Stimulated activated naive CD8-positive, alpha-beta T cell treated with anti-CD3 and anti-CD28 coated beads, Interleukin-15, amount 100 ng/mL, for 72 hours (primary cell): Measurements from ENCODE around the gene WWTR1.

Source experiments
- ATAC-seq: fragments of 150-1000 bp; cut with Tn5 transposase; 2 replicates; pipeline ENCODE4 v1.10.0; 2021; ENCODE audit warnings: mild to moderate bottlenecking, moderate library complexity
- DNase-seq, 2 donors: peaks; one replicate each; pipeline ENCODE4 v3.0.0; 2021 to 2022
- H3K27ac Mint-ChIP-seq, 2 donors: one replicate each; pipeline ENCODE4 v1.8.0; 2022; ENCODE audit warnings: mild to moderate bottlenecking in 2 of 2, mixed read lengths in 2 of 2, moderate library complexity in 2 of 2
- H3K27me3 Mint-ChIP-seq: one replicate; pipeline ENCODE4 v1.8.0; 2022; ENCODE audit warnings: mixed read lengths
- H3K4me1 Mint-ChIP-seq: one replicate; pipeline ENCODE4 v1.8.0; 2022; ENCODE audit warnings: mild to moderate bottlenecking, mixed read lengths
- H3K4me3 Mint-ChIP-seq, 2 donors: one replicate each; pipeline ENCODE4 v1.8.0; 2022; ENCODE audit warnings: mild to moderate bottlenecking in 2 of 2, mixed read lengths in 2 of 2, moderate library complexity in 1 of 2
- H3K9me3 Mint-ChIP-seq, 2 donors: one replicate each; pipeline ENCODE4 v1.8.0; 2022; ENCODE audit warnings: mixed read lengths in 2 of 2

WWTR1 gene

DNA sequence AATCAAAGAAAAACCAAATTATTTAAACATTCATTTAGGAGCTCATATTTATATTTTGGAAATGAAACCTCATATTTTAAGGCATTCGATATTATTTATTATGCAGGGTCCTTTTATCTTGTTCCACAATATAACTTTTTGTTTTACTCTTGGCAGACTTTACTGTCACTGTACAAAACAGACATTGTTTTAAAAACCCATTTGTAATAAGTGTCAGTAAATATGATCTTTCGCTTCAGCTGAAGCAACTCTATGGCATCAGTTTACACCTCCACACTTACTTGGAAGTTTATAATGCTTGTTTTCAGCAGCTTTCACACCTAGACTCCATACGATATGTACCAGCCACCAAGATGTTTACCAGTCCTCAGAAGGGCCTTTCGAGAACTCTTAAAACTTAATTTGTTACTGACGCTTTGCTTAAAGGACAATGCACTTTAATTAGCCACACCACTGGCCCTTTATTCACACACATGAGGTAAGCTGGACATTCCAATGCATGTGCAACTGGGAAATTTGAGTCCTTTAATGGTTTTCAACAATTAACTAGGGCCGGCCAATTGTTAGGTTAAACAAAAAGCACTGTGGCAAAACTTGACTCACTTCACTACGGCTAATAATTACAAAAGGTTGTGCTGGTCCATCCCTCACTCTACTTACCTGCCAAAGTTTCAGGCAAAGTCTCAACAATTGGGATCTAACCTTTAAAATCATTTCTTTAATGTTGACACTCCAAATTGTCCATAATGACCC lies 16.7 kb downstream of the WWTR1 start:
- H3K27ac Mint-ChIP-seq: no peak overlapping the region
- H3K4me3 Mint-ChIP-seq: no peak overlapping the region
- H3K9me3 Mint-ChIP-seq: no peaks in the 10 kb centered on the region
- DNase-seq (no peak), ATAC-seq (no peak)
- no peaks in the 10 kb centered on the region for H3K4me1 Mint-ChIP-seq
- no peaks in the 10 kb centered on the region for H3K27me3 Mint-ChIP-seq

- no peaks in the 10 kb centered on the region for H3K4me1 Mint-ChIP-seq
- peaks cover 13% of the 10 kb centered on the region for H3K27me3 Mint-ChIP-seq
- no peak overlapping the region for H3K4me3 Mint-ChIP-seq
- no peak for DNase-seq
- H3K27ac Mint-ChIP-seq: no peak overlapping the region
- no peak for ATAC-seq
- no peaks in the 10 kb centered on the region for H3K9me3 Mint-ChIP-seq
Measured at GRCh38 chr3:149639093-149639486, 18.7 kb downstream of the WWTR1 start.

DNA sequence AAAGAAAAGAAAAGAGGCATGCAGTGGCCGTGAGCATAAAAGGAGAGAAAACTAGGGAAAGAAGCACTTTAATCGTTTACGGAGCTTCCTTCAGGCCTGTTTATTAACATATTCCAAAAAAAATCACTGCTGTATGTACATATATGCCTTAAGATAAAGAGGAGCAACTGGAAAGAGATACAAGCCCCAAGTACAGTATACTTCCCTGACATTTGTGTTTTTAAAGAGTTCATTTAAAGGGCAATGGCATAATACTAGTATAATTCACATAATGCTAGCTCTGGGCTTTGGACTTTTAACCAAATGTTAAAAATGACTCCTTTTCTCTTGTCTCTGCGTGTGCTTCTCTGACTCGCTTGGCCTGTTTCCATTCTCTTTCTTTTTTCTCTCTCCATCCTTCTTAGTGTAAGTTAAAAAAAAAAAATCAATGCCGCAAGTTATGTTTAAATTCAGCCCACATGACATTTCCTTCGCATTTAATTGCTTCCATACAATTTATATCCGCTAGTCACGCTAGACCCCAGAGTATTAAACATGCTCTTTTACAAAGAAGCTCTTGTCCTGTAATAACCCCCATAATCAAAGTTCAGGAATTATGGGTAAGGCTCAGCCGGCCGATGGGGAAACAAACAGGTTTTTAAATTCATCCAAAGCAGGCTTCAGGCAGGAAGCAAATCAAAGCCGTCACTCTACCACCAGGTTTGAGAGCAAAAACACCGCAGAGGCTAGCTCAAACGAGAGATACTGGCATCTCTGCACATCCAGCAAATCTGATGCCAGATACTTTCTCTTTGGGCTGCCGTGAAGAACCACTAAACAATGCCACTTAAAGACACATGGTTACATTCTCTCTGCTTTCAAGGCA lies 19.4 kb downstream of the WWTR1 start:
- Mint-ChIP-seq H3K4me1 (no peaks in the 10 kb centered on the region), H3K27me3 (peaks cover 17% of the 10 kb centered on the region), H3K9me3 (no peaks in the 10 kb centered on the region), H3K27ac (no peak overlapping the region), H3K4me3 (no peak overlapping the region)
- no peak for ATAC-seq
- no peak for DNase-seq

DNA sequence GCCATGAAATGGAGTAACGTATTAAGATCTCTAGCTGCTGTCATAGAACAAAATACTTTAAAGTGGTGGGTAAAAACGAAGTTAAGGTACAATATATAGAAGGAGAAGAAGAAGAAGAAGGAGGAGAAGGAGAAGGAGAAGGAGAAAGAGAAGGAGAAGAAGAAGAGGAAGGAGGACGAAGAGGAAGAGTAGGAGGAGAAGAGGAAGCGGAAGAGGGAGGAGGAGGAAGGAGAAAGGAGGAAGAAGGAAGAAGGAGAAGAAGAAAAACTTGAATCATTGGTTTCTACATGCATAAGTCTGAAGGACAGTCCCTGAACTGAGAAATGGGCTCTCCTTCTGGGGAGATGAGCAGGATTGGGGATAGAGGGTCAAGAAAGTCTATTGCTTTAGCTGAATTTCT lies 22.4 kb downstream of the WWTR1 start:
- no peak overlapping the region for H3K27ac Mint-ChIP-seq
- H3K9me3 Mint-ChIP-seq: no peaks in the 10 kb centered on the region
- no peaks in the 10 kb centered on the region for H3K4me1 Mint-ChIP-seq
- no peak overlapping the region for H3K4me3 Mint-ChIP-seq
- ATAC-seq (no peak), DNase-seq (no peak)
- peaks cover 22% of the 10 kb centered on the region for H3K27me3 Mint-ChIP-seq

DNA sequence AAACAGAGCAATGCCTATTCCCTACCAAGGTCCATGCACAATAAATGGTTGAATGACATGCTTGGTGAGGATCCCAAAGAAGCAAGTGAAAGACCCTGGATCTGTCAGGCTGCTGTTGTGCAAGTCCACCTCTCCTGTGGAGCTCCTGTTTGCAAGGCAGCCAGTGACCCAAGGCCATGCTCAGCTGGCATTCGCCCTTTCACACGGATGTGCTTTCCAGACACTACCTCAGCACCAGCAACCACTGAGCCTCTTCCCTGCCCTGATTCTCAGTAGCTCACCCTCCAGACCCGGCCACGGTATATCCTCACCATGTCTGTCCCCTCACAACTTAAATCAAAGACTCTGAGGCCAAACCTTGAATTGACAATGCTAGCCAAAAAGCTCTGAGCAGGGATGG lies 23.3 kb downstream of the WWTR1 start:
- no peak overlapping the region for H3K4me3 Mint-ChIP-seq
- H3K27me3 Mint-ChIP-seq: peaks cover 22% of the 10 kb centered on the region
- no peaks in the 10 kb centered on the region for H3K4me1 Mint-ChIP-seq
- no peak overlapping the region for H3K27ac Mint-ChIP-seq
- no peak for DNase-seq
- no peaks in the 10 kb centered on the region for H3K9me3 Mint-ChIP-seq
- no peak for ATAC-seq

DNA sequence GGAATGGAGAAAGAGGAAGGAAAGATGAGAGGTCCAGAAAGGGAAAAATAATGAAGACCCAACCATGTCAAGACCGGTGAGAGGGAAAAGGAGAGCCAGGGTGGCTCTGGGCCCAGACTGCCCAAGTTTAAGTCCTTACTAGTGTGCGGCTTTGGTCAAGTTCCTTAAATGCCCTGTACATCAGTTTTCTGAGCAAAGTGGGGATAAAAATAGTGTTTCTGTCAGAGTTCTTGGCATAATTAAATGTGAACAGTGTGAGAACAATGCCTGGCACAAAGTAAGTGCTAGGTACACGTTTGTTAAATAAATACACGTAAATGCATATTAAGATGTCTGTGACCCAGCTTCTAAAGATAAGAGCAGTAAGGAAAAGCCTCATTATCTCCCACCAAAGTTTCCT lies 23.8 kb downstream of the WWTR1 start:
- H3K27ac Mint-ChIP-seq: no peak overlapping the region
- no peak overlapping the region for H3K4me3 Mint-ChIP-seq
- H3K9me3 Mint-ChIP-seq: no peaks in the 10 kb centered on the region
- peaks cover 22% of the 10 kb centered on the region for H3K27me3 Mint-ChIP-seq
- ATAC-seq: no peak
- no peaks in the 10 kb centered on the region for H3K4me1 Mint-ChIP-seq
- no peak for DNase-seq

DNA sequence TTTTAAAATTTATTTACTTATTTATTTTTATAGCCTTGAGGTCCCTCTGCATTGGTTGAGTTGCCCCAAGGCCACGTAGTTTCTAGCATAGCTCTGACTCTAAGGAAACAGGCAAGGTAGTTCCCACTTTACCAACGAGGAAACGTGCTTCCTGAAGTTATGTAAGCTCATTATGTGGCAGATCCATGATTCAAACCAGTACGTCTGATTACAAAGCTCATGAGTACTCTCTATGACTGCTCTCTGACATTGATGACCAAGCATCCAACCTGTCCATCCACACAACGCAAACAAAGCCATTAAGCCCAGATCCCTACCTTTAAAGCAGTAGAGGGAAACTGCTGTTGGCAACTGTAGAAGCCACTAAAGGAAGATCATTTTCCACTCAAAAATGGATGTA lies 25.6 kb downstream of the WWTR1 start:
- Mint-ChIP-seq H3K9me3 (no peaks in the 10 kb centered on the region), H3K4me3 (no peak overlapping the region), H3K4me1 (no peaks in the 10 kb centered on the region), H3K27me3 (peaks cover 22% of the 10 kb centered on the region), H3K27ac (no peak overlapping the region)
- DNase-seq: no peak
- no peak for ATAC-seq

- no peak overlapping the region for H3K4me3 Mint-ChIP-seq
- ATAC-seq (no peak), DNase-seq (no peak)
- H3K27ac Mint-ChIP-seq: no peak overlapping the region
- peaks cover 26% of the 10 kb centered on the region for H3K27me3 Mint-ChIP-seq
- no peaks in the 10 kb centered on the region for H3K4me1 Mint-ChIP-seq
- no peaks in the 10 kb centered on the region for H3K9me3 Mint-ChIP-seq
Measured at GRCh38 chr3:149630806-149631205, 27.0 kb downstream of the WWTR1 start.

GRCh38 chr3:149628957-149629670 lies 28.7 kb downstream of the WWTR1 start:
- no peak overlapping the region for H3K4me3 Mint-ChIP-seq
- no peak for DNase-seq
- no peak overlapping the region for H3K27ac Mint-ChIP-seq
- no peaks in the 10 kb centered on the region for H3K9me3 Mint-ChIP-seq
- H3K27me3 Mint-ChIP-seq: peaks cover 16% of the 10 kb centered on the region
- no peak for ATAC-seq
- H3K4me1 Mint-ChIP-seq: no peaks in the 10 kb centered on the region

GRCh38 chr3:149626671-149627070 lies 31.2 kb downstream of the WWTR1 start:
- Mint-ChIP-seq H3K27ac (no peak overlapping the region), H3K9me3 (no peaks in the 10 kb centered on the region), H3K4me3 (no peak overlapping the region), H3K4me1 (no peaks in the 10 kb centered on the region), H3K27me3 (peaks cover 15% of the 10 kb centered on the region)
- ATAC-seq (no peak), DNase-seq (no peak)

- no peaks in the 10 kb centered on the region for H3K4me1 Mint-ChIP-seq
- H3K9me3 Mint-ChIP-seq: no peaks in the 10 kb centered on the region
- no peak overlapping the region for H3K27ac Mint-ChIP-seq
- no peak overlapping the region for H3K4me3 Mint-ChIP-seq
- H3K27me3 Mint-ChIP-seq: peaks cover 21% of the 10 kb centered on the region
- no peak for DNase-seq
- no peak for ATAC-seq
Measured at GRCh38 chr3:149625795-149626194, 32.0 kb downstream of the WWTR1 start.

GRCh38 chr3:149623824-149624223 lies 34.0 kb downstream of the WWTR1 start:
- Mint-ChIP-seq H3K27me3 (peaks cover 40% of the 10 kb centered on the region), H3K4me3 (no peak overlapping the region), H3K9me3 (no peaks in the 10 kb centered on the region), H3K4me1 (no peaks in the 10 kb centered on the region), H3K27ac (peak overlapping the region in 1 of 2 donors; percentile 75)
- ATAC-seq (no peak), DNase-seq (no peak)

GRCh38 chr3:149621218-149622005 lies 36.4 kb downstream of the WWTR1 start:
- Mint-ChIP-seq H3K27ac (peak overlapping the region in 1 of 2 donors; percentile 87), H3K27me3 (peaks cover 45% of the 10 kb centered on the region), H3K4me1 (no peaks in the 10 kb centered on the region), H3K4me3 (no peak overlapping the region), H3K9me3 (no peaks in the 10 kb centered on the region)
- DNase-seq (peak in 1 of 2 donors; percentile 17), ATAC-seq (peak; percentile 75)

GRCh38 chr3:149620291-149621020 lies 37.4 kb downstream of the WWTR1 start:
- ATAC-seq (peak; percentile 88), DNase-seq (no peak)
- peaks cover 45% of the 10 kb centered on the region for H3K27me3 Mint-ChIP-seq
- no peak overlapping the region for H3K4me3 Mint-ChIP-seq
- H3K27ac Mint-ChIP-seq: no peak overlapping the region
- no peaks in the 10 kb centered on the region for H3K4me1 Mint-ChIP-seq
- H3K9me3 Mint-ChIP-seq: no peaks in the 10 kb centered on the region

DNA sequence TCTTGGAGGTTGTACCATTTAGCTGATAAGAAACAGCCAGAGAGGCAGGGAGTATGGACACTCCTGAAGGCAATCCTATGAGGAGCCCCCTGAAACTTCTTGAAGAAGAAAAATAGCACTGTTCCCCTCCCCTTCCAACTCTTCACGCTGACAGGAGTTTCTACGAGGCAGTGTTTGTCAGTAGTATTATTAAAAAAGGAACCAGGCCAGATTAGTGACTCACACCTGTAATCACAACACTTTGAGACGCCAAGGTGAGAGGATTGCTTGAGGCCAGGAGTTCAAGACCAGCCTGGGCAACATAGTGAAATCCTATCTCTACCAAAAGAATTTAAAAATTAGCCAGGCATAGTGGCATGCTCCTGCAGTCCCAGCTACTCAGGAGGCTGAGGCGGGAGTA lies 38.7 kb downstream of the WWTR1 start:
- no peaks in the 10 kb centered on the region for H3K4me1 Mint-ChIP-seq
- H3K9me3 Mint-ChIP-seq: no peaks in the 10 kb centered on the region
- peaks cover 45% of the 10 kb centered on the region for H3K27me3 Mint-ChIP-seq
- H3K4me3 Mint-ChIP-seq: no peak overlapping the region
- no peak overlapping the region for H3K27ac Mint-ChIP-seq
- ATAC-seq (no peak), DNase-seq (no peak)
